Stimulated activated CD8-positive, alpha-beta memory T cell treated with anti-CD3 and anti-CD28 coated beads, Interleukin-15, amount 100 ng/mL, for 4 hours (primary cell): ENCODE data around the gene NCF1.
"Not testable (repeated sequence)": the region's sequence is repeated elsewhere in the genome, so short reads cannot be mapped to it uniquely, and the experiment has no call there.

Experiments
- DNase-seq, 2 donors: peaks; one replicate each; pipeline ENCODE4 v3.0.0-alpha.2; 2020; ENCODE audit warnings: low read depth in 2 of 2

The NCF1 gene

GRCh38 chr7:74773760-74774750 is at the start of gene NCF1:
NCF1 (plus strand) TSS chr7:74774011; CDS start chr7:74774032, 21 bp downstream.
- not testable (repeated sequence) for DNase-seq

- no peak for DNase-seq
Observed at GRCh38 chr7:74725840-74726239, 48.0 kb upstream of the NCF1 start.

GRCh38 chr7:74726309-74727101 is 47.3 kb upstream of the NCF1 start:
- no peak for DNase-seq

GRCh38 chr7:74728686-74729085 is 45.1 kb upstream of the NCF1 start:
- not testable (repeated sequence) for DNase-seq

- DNase-seq = not testable (repeated sequence)
Observed at GRCh38 chr7:74730186-74730585, 43.6 kb upstream of the NCF1 start.

- DNase-seq = not testable (repeated sequence)
Observed at GRCh38 chr7:74739974-74740703, 33.7 kb upstream of the NCF1 start.

- not testable (repeated sequence) for DNase-seq
Observed at GRCh38 chr7:74743936-74744557, 29.8 kb upstream of the NCF1 start.

- not testable (repeated sequence) for DNase-seq
Observed at GRCh38 chr7:74753921-74754482, 19.8 kb upstream of the NCF1 start.

- DNase-seq = not testable (repeated sequence)
Observed at GRCh38 chr7:74756673-74757072, 17.1 kb upstream of the NCF1 start.

GRCh38 chr7:74758268-74758667 is 15.5 kb upstream of the NCF1 start:
- DNase-seq = not testable (repeated sequence)

- DNase-seq = not testable (repeated sequence)
Observed at GRCh38 chr7:74758982-74759381, 14.8 kb upstream of the NCF1 start.

- not testable (repeated sequence) for DNase-seq
Observed at GRCh38 chr7:74765205-74765918, 8.4 kb upstream of the NCF1 start.

GRCh38 chr7:74766509-74766908 is 7.3 kb upstream of the NCF1 start:
- DNase-seq = not testable (repeated sequence)

- DNase-seq = not testable (repeated sequence)
Observed at GRCh38 chr7:74766991-74767390, 6.8 kb upstream of the NCF1 start.

- not testable (repeated sequence) for DNase-seq
Observed at GRCh38 chr7:74770062-74770461, 3.7 kb upstream of the NCF1 start.

- DNase-seq = not testable (repeated sequence)
Observed at GRCh38 chr7:74772093-74772492, 1.7 kb upstream of the NCF1 start.

GRCh38 chr7:74775111-74775510 is 1.3 kb downstream of the NCF1 start:
- not testable (repeated sequence) for DNase-seq

- DNase-seq = not testable (repeated sequence)
Observed at GRCh38 chr7:74779053-74779452, 5.2 kb downstream of the NCF1 start.

- not testable (repeated sequence) for DNase-seq
Observed at GRCh38 chr7:74781746-74782145, 7.9 kb downstream of the NCF1 start.

- not testable (repeated sequence) for DNase-seq
Observed at GRCh38 chr7:74783595-74783994, 9.8 kb downstream of the NCF1 start.
